Activated gamma-delta T cell treated with anti-CD3 and anti-CD28 coated beads, Interleukin-2, amount 50 U/mL, for 16 hours (primary cell): ENCODE data around the gene KAT6B.
"Not testable (repeated sequence)": the region's sequence is repeated elsewhere in the genome, so short reads cannot be mapped to it uniquely, and the experiment has no call there.

Experiments used
- DNase-seq: peaks from one replicate; pipeline ENCODE4 v3.0.0-alpha.2; 2020; ENCODE audit warnings: low read depth

KAT6B gene

DNA sequence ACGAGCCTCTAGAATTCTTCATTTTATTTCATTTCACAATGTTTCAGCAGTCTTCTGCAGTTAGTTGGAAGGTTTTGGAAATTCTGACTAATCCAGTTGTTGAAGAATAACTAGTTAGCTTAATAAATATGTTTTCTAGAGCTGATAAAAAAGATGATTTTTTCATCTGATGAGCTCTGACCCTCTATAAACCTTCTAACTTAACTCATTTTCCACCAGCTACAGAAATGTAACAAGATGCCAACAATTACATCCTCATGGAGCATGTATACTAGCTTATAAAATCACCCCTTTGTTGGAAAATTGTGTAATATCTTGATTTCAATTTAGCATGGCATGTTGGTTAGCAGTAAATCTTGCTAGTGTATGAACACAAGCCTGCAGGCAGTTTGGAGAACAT lies 33.1 kb downstream of the KAT6B start:
- DNase-seq, result no peak

GRCh38 chr10:74862625-74863024 lies 36.2 kb downstream of the KAT6B start:
- DNase-seq, result no peak

DNA sequence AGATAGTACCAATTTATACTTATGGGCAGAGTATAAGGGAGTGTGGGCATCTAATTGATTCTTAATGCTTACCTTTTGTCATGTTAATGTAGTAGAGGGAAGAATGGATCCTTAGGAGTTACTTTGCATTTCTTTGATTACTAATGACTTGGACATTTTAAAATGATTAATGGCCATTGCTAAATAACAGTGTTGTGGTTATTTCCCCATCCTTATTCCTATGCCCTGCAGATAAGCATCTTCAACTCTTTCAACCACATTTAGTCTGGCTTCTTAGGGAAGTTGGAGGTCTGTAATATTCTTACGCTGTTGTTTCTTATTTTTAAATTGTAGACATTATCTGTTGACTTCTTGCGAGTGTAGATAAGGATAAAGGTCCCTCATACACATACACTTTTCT lies 37.2 kb downstream of the KAT6B start:
- DNase-seq, result no peak

GRCh38 chr10:74867351-74867750 lies 41.0 kb downstream of the KAT6B start:
- DNase-seq, result no peak

DNA sequence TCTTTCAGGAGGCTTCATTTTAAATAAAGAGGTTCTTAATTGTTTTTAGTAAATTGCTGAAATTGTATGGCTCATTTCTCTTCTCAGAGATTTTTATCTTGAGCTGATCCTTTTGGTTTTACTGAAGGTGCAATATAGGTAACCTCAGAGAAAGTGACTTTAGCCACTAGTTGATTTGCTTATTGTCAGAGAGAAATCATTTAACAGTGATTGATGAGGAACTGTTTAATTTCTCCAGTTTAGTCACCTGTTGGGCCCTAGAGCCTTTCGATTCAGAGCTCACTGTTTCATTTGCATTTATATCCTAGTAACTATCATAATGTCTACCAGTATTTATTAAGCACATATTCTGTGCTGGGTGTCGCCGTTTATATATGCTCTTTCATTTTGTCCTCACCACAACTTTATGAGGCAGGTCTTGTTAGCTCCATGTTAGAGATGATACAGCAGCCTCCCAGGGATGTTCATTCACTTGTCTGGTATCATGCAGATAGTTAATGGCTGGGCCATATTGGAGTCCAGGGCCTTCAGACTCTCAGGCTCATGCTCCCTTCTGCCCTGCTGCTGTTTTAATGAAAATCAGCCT lies 42.1 kb downstream of the KAT6B start:
- DNase-seq, result no peak

DNA sequence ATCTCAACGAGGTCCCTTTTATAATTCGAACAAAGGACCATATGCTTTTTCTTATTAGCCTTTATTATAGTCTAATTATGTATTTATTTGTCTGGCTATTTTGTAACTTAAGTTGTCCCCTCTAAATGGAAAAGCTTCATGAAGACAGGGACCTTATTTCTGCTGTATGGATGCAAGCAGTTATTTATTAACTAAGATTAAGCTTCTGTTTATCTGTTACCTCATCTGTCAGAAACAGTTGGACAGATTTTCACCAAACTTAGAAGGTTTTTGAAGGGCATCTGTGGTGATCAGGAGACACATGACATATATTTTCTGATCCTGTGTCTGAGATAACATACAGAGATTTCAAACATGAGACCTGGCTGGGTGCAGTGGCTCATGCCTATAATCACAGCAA lies 43.2 kb downstream of the KAT6B start:
- DNase-seq, result no peak

- DNase-seq, result no peak
Measured at GRCh38 chr10:74870191-74870590, 43.8 kb downstream of the KAT6B start.

DNA sequence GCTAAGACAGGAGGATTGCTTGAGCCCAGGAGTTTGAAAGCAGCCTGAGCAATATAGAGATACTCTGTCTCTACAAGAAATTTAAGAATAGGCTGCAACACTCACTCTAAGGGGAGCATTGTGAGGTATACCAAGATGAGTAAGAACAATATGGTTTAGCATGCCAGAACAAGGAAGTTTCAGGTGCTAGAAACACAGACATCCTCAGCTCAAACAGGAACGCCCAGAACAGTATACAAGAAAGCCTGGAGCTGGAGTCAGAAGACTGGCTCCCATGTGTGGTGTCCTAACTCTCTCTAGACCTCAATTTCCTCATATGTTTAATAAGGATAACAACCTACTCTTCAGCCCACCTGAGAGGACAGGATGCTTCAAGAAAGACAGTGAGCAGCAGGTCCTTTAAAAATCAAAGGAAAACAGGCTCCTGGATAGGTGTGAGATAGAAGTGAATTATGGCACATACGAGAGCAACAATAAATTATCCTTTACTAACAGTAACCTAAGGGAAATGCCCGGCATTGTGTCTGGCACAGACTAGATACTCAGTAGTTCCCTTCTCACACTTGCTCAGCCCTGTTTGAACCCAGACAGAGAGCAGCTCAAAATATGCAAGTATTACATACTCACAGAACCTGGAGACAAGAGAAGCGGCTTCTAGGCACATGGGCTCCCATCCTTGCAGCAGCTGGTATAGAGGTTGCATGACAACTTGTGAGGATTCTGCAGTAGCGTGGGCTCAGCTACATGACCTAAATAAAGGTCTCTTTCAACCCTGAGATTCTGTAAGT lies 45.4 kb downstream of the KAT6B start:
- no peak for DNase-seq

GRCh38 chr10:74873803-74874454 lies 47.5 kb downstream of the KAT6B start:
- no peak for DNase-seq

DNA sequence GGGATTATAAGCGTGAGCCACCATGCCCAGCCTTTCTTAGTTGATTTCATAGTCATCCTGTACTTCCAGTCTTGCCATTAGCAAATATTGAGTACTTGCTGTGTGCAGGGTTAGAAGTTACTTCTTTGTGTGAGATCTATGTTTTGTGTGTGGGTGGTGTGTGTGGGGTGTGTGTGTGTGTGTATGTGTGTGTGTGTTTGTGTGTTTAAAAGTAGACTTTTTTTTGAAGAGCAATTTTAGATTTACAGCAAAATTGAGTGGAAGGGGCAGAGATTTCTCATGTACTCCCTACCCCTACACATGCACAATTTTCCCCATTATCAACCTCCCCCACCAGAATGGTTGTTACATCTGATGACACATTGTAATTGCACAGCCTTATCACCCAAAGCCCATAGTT lies 48.2 kb downstream of the KAT6B start:
- DNase-seq, result no peak

DNA sequence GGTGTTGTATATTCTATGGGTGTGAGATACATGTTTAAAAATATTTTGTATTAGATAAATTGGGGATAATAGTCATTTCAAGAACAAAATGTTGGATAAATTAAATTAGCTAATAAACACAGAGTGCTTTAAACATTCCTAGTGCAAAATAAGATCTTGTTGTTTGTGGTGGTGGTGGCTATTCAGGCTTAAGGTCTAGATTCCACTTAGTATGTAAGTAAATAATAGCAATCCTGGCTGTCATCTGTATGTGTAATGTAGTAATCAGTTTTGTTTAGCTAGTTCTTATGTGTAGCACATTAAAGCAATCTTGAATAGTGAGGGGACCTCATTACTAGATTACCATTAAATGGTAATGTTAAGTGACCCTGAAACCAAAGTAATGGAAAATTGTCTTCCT lies 48.7 kb downstream of the KAT6B start:
- no peak for DNase-seq

GRCh38 chr10:74875966-74876365 lies 49.6 kb downstream of the KAT6B start:
- DNase-seq, result no peak

DNA sequence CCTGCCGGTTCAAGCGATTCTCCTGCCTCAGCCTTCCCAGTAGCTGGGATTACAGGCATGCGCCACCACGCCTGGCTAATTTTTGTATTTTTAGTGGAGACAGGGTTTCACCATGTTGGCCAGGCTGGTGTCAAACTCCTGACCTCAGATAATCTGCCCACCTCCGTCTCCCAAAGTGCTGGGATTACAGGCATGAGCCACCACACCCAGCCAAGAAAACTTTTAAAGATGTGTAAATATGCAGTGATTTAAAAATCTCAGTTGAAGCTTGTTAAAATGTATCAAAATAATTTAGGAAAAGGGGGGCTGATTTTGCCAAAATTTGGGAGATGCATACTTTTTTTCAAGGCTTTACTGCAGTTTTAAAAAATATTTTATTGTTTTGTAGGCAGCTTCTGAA lies 50.7 kb downstream of the KAT6B start:
- not testable (repeated sequence) for DNase-seq

DNA sequence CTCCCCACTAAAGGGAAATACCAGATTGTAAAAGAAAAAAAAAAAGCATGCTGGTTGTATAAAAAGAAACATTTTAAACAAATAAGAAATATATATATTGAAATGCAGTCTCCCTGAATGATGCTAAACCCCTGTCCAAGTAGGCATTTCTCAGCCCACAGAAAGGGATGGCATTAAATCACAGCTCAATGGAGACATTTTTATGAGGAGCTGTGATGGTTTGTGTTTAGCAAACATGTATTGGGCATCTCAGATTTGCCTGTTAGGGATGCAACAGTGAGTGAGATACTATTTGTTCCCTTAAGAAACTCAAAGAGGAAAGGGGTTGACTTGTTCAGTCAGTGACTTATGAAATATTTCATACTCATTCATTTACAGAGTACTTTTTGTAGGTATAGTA lies 51.5 kb downstream of the KAT6B start:
- no peak for DNase-seq

GRCh38 chr10:74880041-74880440 lies 53.6 kb downstream of the KAT6B start:
- no peak for DNase-seq

DNA sequence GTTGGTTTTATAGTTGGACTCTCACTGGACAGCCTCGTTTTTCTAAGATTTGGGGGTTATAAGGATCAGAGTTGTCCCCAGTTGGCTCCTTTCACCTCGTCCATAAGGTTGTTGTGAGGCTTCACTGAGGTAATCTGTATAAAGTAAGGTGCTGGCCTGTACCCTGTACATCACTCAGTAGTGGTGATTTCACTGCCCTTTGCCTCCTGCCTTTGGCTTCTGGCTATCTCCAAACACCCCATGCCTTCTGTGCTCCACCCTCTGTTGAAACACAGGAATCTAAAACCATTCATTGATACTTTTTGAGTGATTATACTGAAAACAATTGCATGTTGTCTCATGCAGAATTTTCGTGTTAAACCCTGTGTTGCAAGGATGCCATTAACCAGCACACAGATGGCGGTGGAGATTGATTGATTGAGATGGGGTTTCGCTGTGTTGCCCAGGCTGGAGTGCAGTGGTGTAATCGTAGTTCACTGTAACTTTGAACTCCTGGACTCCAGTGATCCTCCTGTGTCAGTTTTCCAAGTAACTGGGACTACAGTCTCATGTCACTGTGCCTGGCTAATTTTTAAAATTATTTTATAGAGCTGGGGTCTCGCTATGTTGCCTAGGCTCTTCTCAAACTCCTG lies 55.0 kb downstream of the KAT6B start:
- no peak for DNase-seq

- DNase-seq, result no peak
Measured at GRCh38 chr10:74882427-74882826, 56.0 kb downstream of the KAT6B start.

- DNase-seq, result no peak
Measured at GRCh38 chr10:74882831-74883230, 56.4 kb downstream of the KAT6B start.

DNA sequence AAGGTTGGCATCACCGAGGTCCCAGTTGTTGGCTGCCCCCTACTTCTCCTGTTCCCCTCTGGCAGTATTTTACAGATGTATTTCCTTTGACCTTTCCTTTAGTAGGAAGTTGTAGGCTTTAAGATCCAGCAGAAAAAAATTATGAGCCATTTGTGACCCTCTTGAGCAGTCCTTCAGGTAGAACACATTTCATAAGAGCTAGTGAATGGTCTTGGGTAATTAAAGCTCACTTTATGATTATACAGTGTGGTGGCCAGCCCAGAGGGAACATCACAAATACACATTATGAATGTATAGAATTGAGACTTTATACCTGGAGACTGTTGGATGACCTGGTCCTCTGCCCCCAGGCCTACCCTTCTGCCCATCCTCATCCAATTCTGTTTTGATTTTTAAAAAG lies 57.0 kb downstream of the KAT6B start:
- DNase-seq, result no peak

GRCh38 chr10:74887614-74888284 lies 61.3 kb downstream of the KAT6B start:
- no peak for DNase-seq

DNA sequence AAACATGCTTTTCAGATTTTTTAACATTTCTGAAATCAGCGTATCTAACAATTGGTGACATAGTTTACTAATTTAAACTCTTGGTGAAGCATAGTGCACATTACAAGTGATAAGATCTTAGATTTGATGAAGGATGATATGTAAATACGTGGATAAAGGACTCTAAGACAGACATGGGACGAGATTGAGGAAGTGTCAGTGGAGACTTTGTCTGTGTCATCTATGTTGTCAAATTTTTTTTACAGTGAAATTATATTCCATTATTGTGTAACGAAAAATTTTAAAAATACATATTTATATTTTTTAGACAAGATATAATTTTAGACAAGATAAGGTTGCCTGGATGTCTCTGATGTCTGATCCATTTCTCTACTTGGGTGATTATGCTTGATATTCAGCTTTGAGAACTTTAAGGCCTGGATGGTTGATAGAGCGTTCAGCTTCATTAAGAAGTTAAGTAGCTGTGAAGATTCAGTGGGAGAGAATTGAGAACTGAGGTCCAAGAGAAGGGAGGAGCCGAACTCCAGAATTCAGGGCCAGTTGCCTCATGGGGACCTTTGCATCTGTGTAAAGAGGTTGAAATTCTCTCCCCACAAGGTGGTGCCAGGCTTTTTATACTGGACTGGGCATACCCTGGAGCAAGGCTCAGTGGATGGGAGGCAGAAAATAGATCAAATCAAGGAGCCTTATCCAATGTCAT lies 62.7 kb downstream of the KAT6B start:
- no peak for DNase-seq

DNA sequence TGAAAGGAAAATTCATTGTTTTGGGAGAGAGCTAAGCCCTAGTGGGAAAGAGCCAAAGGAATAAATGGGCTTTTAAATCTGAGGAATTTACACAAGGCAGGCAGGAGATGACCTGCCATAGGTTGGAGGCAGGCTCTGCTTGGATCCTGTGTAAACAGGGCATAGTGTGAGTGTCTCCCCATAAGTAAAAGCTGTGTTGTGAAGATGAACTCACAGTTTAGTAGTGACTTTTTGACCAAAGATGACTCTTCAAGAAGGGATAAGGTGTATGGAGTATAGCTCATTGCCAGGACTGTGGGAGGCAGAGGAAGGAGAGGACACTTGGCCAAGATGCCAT lies 63.2 kb downstream of the KAT6B start:
- no peak for DNase-seq
